HUES48 (cell line): ENCODE data around the gene DLG1.
A peak's percentile ranks its signal among the peaks of the same experiment; 100 is the strongest.
"Not testable (repeated sequence)": the region's sequence is repeated elsewhere in the genome, so short reads cannot be mapped to it uniquely, and the experiment has no call there.

Experiments
- H3K27ac ChIP-seq: one replicate; pipeline ENCODE4 v1.7.0; 2013; ENCODE audit warnings: low read depth, low read length, inconsistent platforms
- H3K27me3 ChIP-seq: 2 replicates; pipeline ENCODE4 v1.6.1; 2013; ENCODE audit warnings: mild to moderate bottlenecking, low read length; ENCODE audit not compliant: control insufficient read depth, insufficient read depth
- H3K36me3 ChIP-seq: 2 replicates; pipeline ENCODE4 v1.6.1; 2013; ENCODE audit warnings: low read length; ENCODE audit not compliant: control insufficient read depth, insufficient read depth
- H3K4me1 ChIP-seq: 2 replicates; pipeline ENCODE4 v1.6.1; 2013; ENCODE audit warnings: mild to moderate bottlenecking, low read length; ENCODE audit not compliant: control insufficient read depth, insufficient read depth
- H3K4me3 ChIP-seq: 2 replicates; pipeline ENCODE4 v1.5.1; 2013; ENCODE audit warnings: mild to moderate bottlenecking, low read depth, low read length
- H3K9ac ChIP-seq: 2 replicates; pipeline ENCODE4 v1.6.1; 2013; ENCODE audit warnings: mild to moderate bottlenecking, low read depth, low read length, moderate library complexity
- H3K9me3 ChIP-seq: 2 replicates; pipeline ENCODE4 v1.6.1; 2013; ENCODE audit warnings: low read length; ENCODE audit not compliant: control insufficient read depth, insufficient read depth

The DLG1 gene

GRCh38 chr3:197227780-197228574 is 70.4 kb downstream of the DLG1 start:
- Histone ChIP-seq H3K9me3 (no peaks in the 10 kb centered on the region), H3K27ac (no peak overlapping the region)

GRCh38 chr3:197226179-197226578 is 72.2 kb downstream of the DLG1 start:
- no peak overlapping the region for H3K9ac ChIP-seq
- H3K9me3 ChIP-seq: no peaks in the 10 kb centered on the region
- H3K36me3 ChIP-seq: no peaks in the 10 kb centered on the region
- H3K27ac ChIP-seq: no peak overlapping the region
- peaks cover 19% of the 10 kb centered on the region for H3K4me1 ChIP-seq
- H3K27me3 ChIP-seq: no peaks in the 10 kb centered on the region
- no peak overlapping the region for H3K4me3 ChIP-seq

More at GRCh38 chr3:197227780-197228574, 70.4 kb downstream of the DLG1 start:
- H3K36me3 ChIP-seq: no peaks in the 10 kb centered on the region
- H3K9ac ChIP-seq: no peak overlapping the region
- H3K4me1 ChIP-seq: peaks cover 17% of the 10 kb centered on the region
- H3K4me3 ChIP-seq: no peak overlapping the region
- H3K27me3 ChIP-seq: no peaks in the 10 kb centered on the region

- Histone ChIP-seq H3K9ac (no peak overlapping the region), H3K9me3 (no peaks in the 10 kb centered on the region), H3K27me3 (no peaks in the 10 kb centered on the region), H3K36me3 (no peaks in the 10 kb centered on the region), H3K4me1 (peaks cover 19% of the 10 kb centered on the region), H3K27ac (no peak overlapping the region), H3K4me3 (no peak overlapping the region)
Measured at GRCh38 chr3:197225579-197225978, 72.8 kb downstream of the DLG1 start.

- H3K27ac ChIP-seq: no peak overlapping the region
Measured at GRCh38 chr3:197224034-197224444, 74.4 kb downstream of the DLG1 start.

GRCh38 chr3:197222937-197223370 is 75.5 kb downstream of the DLG1 start:
- no peak overlapping the region for H3K4me3 ChIP-seq
- peaks cover 25% of the 10 kb centered on the region for H3K4me1 ChIP-seq
- no peaks in the 10 kb centered on the region for H3K36me3 ChIP-seq
- H3K9me3 ChIP-seq: no peaks in the 10 kb centered on the region
- no peak overlapping the region for H3K9ac ChIP-seq
- H3K27ac ChIP-seq: no peak overlapping the region
- H3K27me3 ChIP-seq: no peaks in the 10 kb centered on the region

More at GRCh38 chr3:197224034-197224444, 74.4 kb downstream of the DLG1 start:
- Histone ChIP-seq H3K9me3 (no peaks in the 10 kb centered on the region), H3K27me3 (no peaks in the 10 kb centered on the region), H3K36me3 (no peaks in the 10 kb centered on the region), H3K9ac (no peak overlapping the region), H3K4me1 (peaks cover 25% of the 10 kb centered on the region), H3K4me3 (no peak overlapping the region)

- no peaks in the 10 kb centered on the region for H3K9me3 ChIP-seq
- no peaks in the 10 kb centered on the region for H3K36me3 ChIP-seq
- no peak overlapping the region for H3K4me3 ChIP-seq
- H3K9ac ChIP-seq: no peak overlapping the region
- no peaks in the 10 kb centered on the region for H3K27me3 ChIP-seq
- H3K4me1 ChIP-seq: peaks cover 25% of the 10 kb centered on the region
- H3K27ac ChIP-seq: peak overlapping the region; percentile 2
Measured at GRCh38 chr3:197219619-197220018, 78.8 kb downstream of the DLG1 start.

- Histone ChIP-seq H3K9ac (no peak overlapping the region), H3K27me3 (no peaks in the 10 kb centered on the region), H3K4me1 (peaks cover 26% of the 10 kb centered on the region), H3K36me3 (no peaks in the 10 kb centered on the region), H3K9me3 (no peaks in the 10 kb centered on the region), H3K27ac (no peak overlapping the region), H3K4me3 (no peak overlapping the region)
Measured at GRCh38 chr3:197218210-197218609, 80.2 kb downstream of the DLG1 start.

- no peak overlapping the region for H3K27ac ChIP-seq
- H3K36me3 ChIP-seq: no peaks in the 10 kb centered on the region
- H3K9me3 ChIP-seq: no peaks in the 10 kb centered on the region
- no peak overlapping the region for H3K4me3 ChIP-seq
- H3K27me3 ChIP-seq: no peaks in the 10 kb centered on the region
- no peak overlapping the region for H3K9ac ChIP-seq
- peaks cover 36% of the 10 kb centered on the region for H3K4me1 ChIP-seq
Measured at GRCh38 chr3:197216914-197217313, 81.5 kb downstream of the DLG1 start.

GRCh38 chr3:197216169-197216860 is 82.1 kb downstream of the DLG1 start:
- no peak overlapping the region for H3K4me3 ChIP-seq
- no peaks in the 10 kb centered on the region for H3K36me3 ChIP-seq
- peaks cover 39% of the 10 kb centered on the region for H3K4me1 ChIP-seq
- no peak overlapping the region for H3K9ac ChIP-seq
- no peaks in the 10 kb centered on the region for H3K27me3 ChIP-seq
- no peaks in the 10 kb centered on the region for H3K9me3 ChIP-seq
- no peak overlapping the region for H3K27ac ChIP-seq

- no peaks in the 10 kb centered on the region for H3K27me3 ChIP-seq
- peaks cover 61% of the 10 kb centered on the region for H3K4me1 ChIP-seq
- no peaks in the 10 kb centered on the region for H3K9me3 ChIP-seq
- peak overlapping the region; percentile 53 for H3K27ac ChIP-seq
- H3K36me3 ChIP-seq: no peaks in the 10 kb centered on the region
- peak overlapping the region; percentile 23; the same call in 1 of the 2 replicates for H3K9ac ChIP-seq
- 0 out of 2 replicates have a peak overlapping the region, but pooled peaks have one; percentile 17 for H3K4me3 ChIP-seq
Measured at GRCh38 chr3:197212290-197212689, 86.1 kb downstream of the DLG1 start.

- H3K27ac ChIP-seq: peak overlapping the region; percentile 53
Measured at GRCh38 chr3:197211698-197212097, 86.7 kb downstream of the DLG1 start.

More at GRCh38 chr3:197211698-197212097, 86.7 kb downstream of the DLG1 start:
- H3K9ac ChIP-seq, H3K27me3 ChIP-seq, H3K9me3 ChIP-seq, H3K36me3 ChIP-seq, H3K4me3 ChIP-seq: not testable (repeated sequence)
- H3K4me1 ChIP-seq: peaks cover 56% of the 10 kb centered on the region
